NT2/D1 (cell line): Measurements from ENCODE around the gene CALD1.

Experiments used
- DNase-seq: peaks from one replicate; pipeline ENCODE4 v3.0.0-alpha.2; 2011; ENCODE audit warnings: low read depth, low spot score
- H3K27me3 ChIP-seq: 2 replicates; pipeline ENCODE4 v1.6.0; 2011; ENCODE audit warnings: mild to moderate bottlenecking; ENCODE audit not compliant: insufficient read length, insufficient read depth
- H3K36me3 ChIP-seq: 2 replicates; pipeline ENCODE4 v1.6.1; 2011; ENCODE audit warnings: mild to moderate bottlenecking, low read length, mixed read lengths; ENCODE audit not compliant: insufficient read depth, insufficient read length
- H3K4me1 ChIP-seq: 2 replicates; pipeline ENCODE4 v1.5.1; 2011; ENCODE audit not compliant: insufficient read depth, insufficient read length
- H3K4me3 ChIP-seq: 2 replicates; pipeline ENCODE4 v1.5.1; 2011; ENCODE audit warnings: low read depth; ENCODE audit not compliant: insufficient read length
- H3K9ac ChIP-seq: 2 replicates; pipeline ENCODE4 v1.6.0; 2011; ENCODE audit warnings: low read depth; ENCODE audit not compliant: insufficient read length
- H3K9me3 ChIP-seq: 2 replicates; pipeline ENCODE4 v1.5.1; 2011; ENCODE audit warnings: mild to moderate bottlenecking, low read length; ENCODE audit not compliant: insufficient read depth
- SUZ12 ChIP-seq: IDR thresholded peaks from 2 replicates; pipeline ENCODE4 v1.6.1; 2011; ENCODE audit not compliant: insufficient read length, insufficient read depth; ENCODE audit errors: extremely low read depth
- YY1 ChIP-seq: IDR thresholded peaks from 2 replicates; pipeline ENCODE4 v1.6.1; 2011; ENCODE audit not compliant: insufficient read length, insufficient read depth
- ZNF274 ChIP-seq: IDR thresholded peaks from 2 replicates; pipeline ENCODE4 v1.6.1; 2011; ENCODE audit warnings: mild to moderate bottlenecking, low read depth, low read length

CALD1 gene

DNA sequence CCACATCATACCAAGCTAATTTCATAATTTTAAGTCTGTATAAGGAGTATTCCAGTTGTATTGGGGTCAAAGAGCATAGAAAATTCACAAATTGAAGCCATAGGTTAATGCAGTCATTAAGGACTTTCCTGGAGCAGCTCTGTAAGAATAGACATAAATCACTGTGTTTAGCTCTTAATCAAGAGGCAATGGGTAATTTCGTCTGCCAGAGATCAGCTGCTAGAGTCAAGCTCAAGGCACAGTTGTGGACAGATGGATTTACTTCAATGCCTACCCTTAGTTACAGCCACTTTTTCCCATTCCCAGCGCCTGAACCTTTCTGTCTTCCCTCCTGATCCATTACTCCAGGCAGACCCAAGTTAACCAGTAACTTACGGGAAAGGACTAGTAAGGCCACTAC, 166.3 kb downstream of the CALD1 start:
- H3K27me3 ChIP-seq, result no peaks in the 10 kb centered on the region
- no peak overlapping the region for H3K4me3 ChIP-seq
- no peak for DNase-seq
- no peak overlapping the region for H3K9ac ChIP-seq
- H3K4me1 ChIP-seq, result no peaks in the 10 kb centered on the region
- no peaks in the 10 kb centered on the region for H3K9me3 ChIP-seq
- H3K36me3 ChIP-seq, result peaks cover 59% of the 10 kb centered on the region
- TF ChIP-seq SUZ12, result no peak

- H3K4me1 ChIP-seq, result no peaks in the 10 kb centered on the region
- H3K9me3 ChIP-seq, result no peaks in the 10 kb centered on the region
- no peak overlapping the region for H3K9ac ChIP-seq
- TF ChIP-seq ZNF274, result no peak
- TF ChIP-seq SUZ12, result no peak
- no peak for TF ChIP-seq YY1
- peaks cover 64% of the 10 kb centered on the region for H3K36me3 ChIP-seq
- no peaks in the 10 kb centered on the region for H3K27me3 ChIP-seq
- DNase-seq, result no peak
- H3K4me3 ChIP-seq, result no peak overlapping the region
Observed at GRCh38 chr7:134946260-134946659, 166.8 kb downstream of the CALD1 start.

DNA sequence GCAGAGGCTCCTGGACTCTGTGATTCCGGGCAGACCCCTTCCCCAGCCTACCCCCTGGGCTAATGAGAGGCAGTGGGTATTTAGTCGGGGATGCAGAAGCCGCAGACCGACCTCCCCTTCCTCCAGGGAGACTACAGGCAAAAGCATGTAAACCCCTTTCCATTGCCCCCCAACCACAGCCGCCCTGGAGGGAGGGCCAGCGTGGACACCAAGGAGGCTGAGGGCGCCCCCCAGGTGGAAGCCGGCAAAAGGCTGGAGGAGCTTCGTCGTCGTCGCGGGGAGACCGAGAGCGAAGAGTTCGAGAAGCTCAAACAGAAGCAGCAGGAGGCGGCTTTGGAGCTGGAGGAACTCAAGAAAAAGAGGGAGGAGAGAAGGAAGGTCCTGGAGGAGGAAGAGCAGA, 167.9 kb downstream of the CALD1 start:
- Histone ChIP-seq H3K9me3 (no peaks in the 10 kb centered on the region), H3K27me3 (no peaks in the 10 kb centered on the region), H3K4me1 (no peaks in the 10 kb centered on the region), H3K9ac (no peak overlapping the region), H3K4me3 (no peak overlapping the region), H3K36me3 (peaks cover 65% of the 10 kb centered on the region)
- DNase-seq, result no peak
- no peak for TF ChIP-seq SUZ12
- no peak for TF ChIP-seq YY1
- no peak for TF ChIP-seq ZNF274

- DNase-seq, result no peak
- H3K4me3 ChIP-seq, result no peak overlapping the region
- H3K36me3 ChIP-seq, result peaks cover 63% of the 10 kb centered on the region
Observed at GRCh38 chr7:134947831-134948230, 168.4 kb downstream of the CALD1 start.

GRCh38 chr7:134948246-134948645, 168.8 kb downstream of the CALD1 start:
- TF ChIP-seq YY1, result no peak
- TF ChIP-seq SUZ12, result no peak
- TF ChIP-seq ZNF274, result no peak
- Histone ChIP-seq H3K4me1 (no peaks in the 10 kb centered on the region), H3K4me3 (no peak overlapping the region), H3K27me3 (no peaks in the 10 kb centered on the region), H3K9ac (no peak overlapping the region), H3K36me3 (peaks cover 63% of the 10 kb centered on the region), H3K9me3 (no peaks in the 10 kb centered on the region)
- no peak for DNase-seq

More at GRCh38 chr7:134947831-134948230, 168.4 kb downstream of the CALD1 start:
- no peaks in the 10 kb centered on the region for H3K9me3 ChIP-seq
- no peaks in the 10 kb centered on the region for H3K4me1 ChIP-seq
- no peak overlapping the region for H3K9ac ChIP-seq
- TF ChIP-seq ZNF274, result no peak
- TF ChIP-seq YY1, result no peak
- no peak for TF ChIP-seq SUZ12
- H3K27me3 ChIP-seq, result no peaks in the 10 kb centered on the region

- H3K4me1 ChIP-seq, result no peaks in the 10 kb centered on the region
- no peak overlapping the region for H3K4me3 ChIP-seq
- H3K9ac ChIP-seq, result no peak overlapping the region
- TF ChIP-seq YY1, result no peak
- TF ChIP-seq ZNF274, result no peak
- TF ChIP-seq SUZ12, result no peak
- H3K36me3 ChIP-seq, result peaks cover 67% of the 10 kb centered on the region
- no peaks in the 10 kb centered on the region for H3K9me3 ChIP-seq
- no peaks in the 10 kb centered on the region for H3K27me3 ChIP-seq
- no peak for DNase-seq
Observed at GRCh38 chr7:134948736-134949135, 169.3 kb downstream of the CALD1 start.

- peaks cover 69% of the 10 kb centered on the region for H3K36me3 ChIP-seq
Observed at GRCh38 chr7:134949171-134949570, 169.7 kb downstream of the CALD1 start.

GRCh38 chr7:134954197-134955082, 175.0 kb downstream of the CALD1 start:
- Histone ChIP-seq H3K9me3 (no peaks in the 10 kb centered on the region), H3K9ac (no peak overlapping the region), H3K27me3 (no peaks in the 10 kb centered on the region), H3K36me3 (peaks cover 80% of the 10 kb centered on the region), H3K4me3 (no peak overlapping the region), H3K4me1 (no peaks in the 10 kb centered on the region)
- TF ChIP-seq ZNF274, result no peak
- no peak for TF ChIP-seq YY1
- TF ChIP-seq SUZ12, result no peak
- no peak for DNase-seq

More at GRCh38 chr7:134949171-134949570, 169.7 kb downstream of the CALD1 start:
- Histone ChIP-seq H3K4me1 (no peaks in the 10 kb centered on the region), H3K9me3 (no peaks in the 10 kb centered on the region), H3K27me3 (no peaks in the 10 kb centered on the region), H3K9ac (no peak overlapping the region), H3K4me3 (no peak overlapping the region)
- no peak for DNase-seq
- TF ChIP-seq ZNF274, result no peak
- TF ChIP-seq YY1, result no peak
- TF ChIP-seq SUZ12, result no peak
